Activated gamma-delta T cell treated with Interleukin-2 at 50 U/mL for 16 hours (primary cell): ENCODE measurements around the gene AMMECR1L.
"Not testable (repeated sequence)": the region's sequence is repeated elsewhere in the genome, so short reads cannot be mapped to it uniquely, and the experiment has no call there.

Experiments
- DNase-seq: peaks from one replicate; pipeline ENCODE4 v3.0.0-alpha.2; 2020

AMMECR1L gene

DNA sequence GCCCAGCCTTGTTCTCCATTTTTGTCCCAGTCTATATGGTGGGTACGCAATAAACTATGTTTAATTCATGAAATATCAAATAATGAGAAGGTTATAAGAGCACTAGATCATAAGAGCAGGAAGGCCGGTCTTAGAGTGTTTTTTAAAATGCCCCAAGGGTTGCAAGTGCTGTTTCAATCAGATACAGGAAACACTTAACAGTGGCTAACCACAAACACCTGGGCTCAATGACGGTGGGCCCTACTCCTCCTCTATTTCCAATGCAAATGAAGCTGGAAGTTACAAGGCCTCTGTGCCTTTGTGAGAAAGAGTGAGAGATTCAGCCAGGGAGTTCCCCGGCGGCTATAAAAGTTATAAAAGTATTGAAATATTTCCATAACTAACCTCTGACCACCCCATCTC is 55.9 kb downstream of the AMMECR1L start:
- peak; percentile 57 for DNase-seq

GRCh38 chr2:127826708-127827107 is 59.0 kb downstream of the AMMECR1L start:
- not testable (repeated sequence) for DNase-seq

DNA sequence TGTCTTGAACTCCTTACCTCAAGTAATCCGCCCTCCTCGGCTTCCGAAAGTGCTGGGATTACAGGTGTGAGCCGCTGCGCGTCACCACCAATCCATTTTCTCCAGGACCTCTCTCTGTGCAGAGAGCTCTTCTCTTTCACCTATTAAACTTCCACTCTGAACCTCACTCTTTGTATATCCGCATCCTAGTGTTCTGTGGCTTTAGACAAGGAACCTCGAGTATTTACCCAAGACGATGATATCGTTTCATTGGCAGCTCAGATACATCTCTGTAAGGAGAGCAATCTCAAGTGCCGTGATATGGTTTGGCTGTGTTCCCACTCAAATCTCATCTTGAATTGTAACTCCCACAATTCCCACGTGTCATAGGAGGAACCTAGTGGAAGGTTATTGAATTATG is 59.7 kb downstream of the AMMECR1L start:
- DNase-seq: no peak

DNA sequence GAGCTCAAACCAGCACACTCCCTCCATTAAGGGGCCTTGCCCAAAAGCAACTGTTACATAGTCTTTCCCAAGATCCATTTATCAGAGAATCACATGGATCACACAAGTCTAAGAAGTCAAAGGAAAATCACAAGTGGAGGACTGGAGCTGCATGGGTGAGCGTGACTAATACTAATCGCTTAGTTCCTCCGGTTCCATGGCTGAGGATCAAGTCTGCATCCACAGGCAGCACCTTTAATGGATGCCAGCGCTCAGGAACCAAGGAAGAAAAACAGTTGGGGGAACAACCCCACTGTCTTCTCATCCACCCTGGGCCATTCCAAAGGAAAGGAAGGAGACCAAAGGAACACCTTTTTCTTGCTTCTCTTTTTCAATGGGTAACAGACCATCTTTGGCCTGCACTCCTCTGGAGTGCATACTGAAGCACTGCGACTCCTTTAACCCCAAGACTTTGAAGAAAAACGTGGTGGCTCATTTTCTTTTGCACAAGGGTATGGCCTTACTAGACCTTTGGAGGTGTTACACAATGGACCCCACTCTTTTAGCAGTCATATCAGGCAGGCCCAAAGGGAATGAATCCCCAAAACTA is 65.6 kb downstream of the AMMECR1L start:
- no peak for DNase-seq

GRCh38 chr2:127818794-127819425 is 66.8 kb downstream of the AMMECR1L start:
- DNase-seq: no peak

DNA sequence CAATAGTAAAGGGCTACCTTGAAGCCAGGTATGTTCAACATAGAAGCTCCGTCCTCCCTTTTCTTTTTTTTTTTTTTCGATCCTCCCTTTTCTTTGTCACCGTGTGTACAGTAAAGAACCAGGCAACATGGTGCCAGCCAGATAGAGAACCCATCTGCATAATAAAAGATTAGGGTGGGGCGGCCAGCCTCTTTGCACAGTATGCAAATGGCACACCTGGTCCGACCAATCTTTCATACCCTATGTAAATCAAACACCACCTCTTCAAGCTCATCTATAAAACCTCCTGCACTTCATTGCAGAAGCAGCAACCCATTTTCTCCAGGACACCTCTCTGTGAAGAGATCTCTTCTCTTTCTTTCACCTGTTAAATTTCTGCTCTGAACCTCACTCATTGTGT is 67.5 kb downstream of the AMMECR1L start:
- DNase-seq: no peak

GRCh38 chr2:127814677-127815076 is 71.1 kb downstream of the AMMECR1L start:
- no peak for DNase-seq

DNA sequence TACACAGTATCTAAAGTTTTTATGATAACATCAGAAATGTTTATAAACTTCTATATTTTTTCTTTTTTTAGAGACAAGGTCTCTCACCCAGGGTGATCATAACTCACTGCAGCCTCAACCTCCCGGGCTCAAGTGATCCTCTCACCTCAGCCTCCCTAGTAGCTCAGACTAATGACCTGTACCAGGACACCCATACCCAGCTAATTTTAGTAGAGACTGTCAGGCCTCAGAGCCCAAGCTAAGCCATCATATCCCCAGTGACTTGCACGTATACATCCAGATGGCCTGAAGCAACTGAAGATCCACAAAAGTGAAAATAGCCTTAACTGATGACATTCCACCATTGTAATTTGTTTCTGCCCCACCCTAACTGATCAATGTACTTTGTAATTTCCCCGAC is 73.3 kb downstream of the AMMECR1L start:
- DNase-seq: not testable (repeated sequence)
